GM10266 (cell line): ENCODE measurements around the gene SH3RF3.

Experiments used
- DNase-seq: peaks from one replicate; pipeline ENCODE4 v3.0.0; 2012; ENCODE audit errors: extremely low spot score
- TF ChIP-seq, protein P1 (sequence below): IDR thresholded peaks from 2 replicates; pipeline ENCODE4 v1.5.1; 2012; ENCODE audit warnings: mild to moderate bottlenecking, low read depth; ENCODE audit not compliant: control insufficient read depth, insufficient read depth; ENCODE audit errors: missing control alignments

Gene SH3RF3

GRCh38 chr2:109212836-109213563 lies 84.0 kb downstream of the SH3RF3 start:
- TF ChIP-seq, protein P1, sequence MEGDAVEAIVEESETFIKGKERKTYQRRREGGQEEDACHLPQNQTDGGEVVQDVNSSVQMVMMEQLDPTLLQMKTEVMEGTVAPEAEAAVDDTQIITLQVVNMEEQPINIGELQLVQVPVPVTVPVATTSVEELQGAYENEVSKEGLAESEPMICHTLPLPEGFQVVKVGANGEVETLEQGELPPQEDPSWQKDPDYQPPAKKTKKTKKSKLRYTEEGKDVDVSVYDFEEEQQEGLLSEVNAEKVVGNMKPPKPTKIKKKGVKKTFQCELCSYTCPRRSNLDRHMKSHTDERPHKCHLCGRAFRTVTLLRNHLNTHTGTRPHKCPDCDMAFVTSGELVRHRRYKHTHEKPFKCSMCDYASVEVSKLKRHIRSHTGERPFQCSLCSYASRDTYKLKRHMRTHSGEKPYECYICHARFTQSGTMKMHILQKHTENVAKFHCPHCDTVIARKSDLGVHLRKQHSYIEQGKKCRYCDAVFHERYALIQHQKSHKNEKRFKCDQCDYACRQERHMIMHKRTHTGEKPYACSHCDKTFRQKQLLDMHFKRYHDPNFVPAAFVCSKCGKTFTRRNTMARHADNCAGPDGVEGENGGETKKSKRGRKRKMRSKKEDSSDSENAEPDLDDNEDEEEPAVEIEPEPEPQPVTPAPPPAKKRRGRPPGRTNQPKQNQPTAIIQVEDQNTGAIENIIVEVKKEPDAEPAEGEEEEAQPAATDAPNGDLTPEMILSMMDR: no peak
- DNase-seq: no peak

- DNase-seq: peak; percentile 21
- TF ChIP-seq, protein P1: no peak
Measured at GRCh38 chr2:109213646-109214433, 84.8 kb downstream of the SH3RF3 start.

GRCh38 chr2:109214651-109215371 lies 85.8 kb downstream of the SH3RF3 start:
- TF ChIP-seq, protein P1: no peak
- no peak for DNase-seq

GRCh38 chr2:109215866-109216265 lies 86.9 kb downstream of the SH3RF3 start:
- TF ChIP-seq, protein P1: no peak
- DNase-seq: no peak

GRCh38 chr2:109216332-109216731 lies 87.3 kb downstream of the SH3RF3 start:
- TF ChIP-seq, protein P1: no peak
- DNase-seq: no peak

DNA sequence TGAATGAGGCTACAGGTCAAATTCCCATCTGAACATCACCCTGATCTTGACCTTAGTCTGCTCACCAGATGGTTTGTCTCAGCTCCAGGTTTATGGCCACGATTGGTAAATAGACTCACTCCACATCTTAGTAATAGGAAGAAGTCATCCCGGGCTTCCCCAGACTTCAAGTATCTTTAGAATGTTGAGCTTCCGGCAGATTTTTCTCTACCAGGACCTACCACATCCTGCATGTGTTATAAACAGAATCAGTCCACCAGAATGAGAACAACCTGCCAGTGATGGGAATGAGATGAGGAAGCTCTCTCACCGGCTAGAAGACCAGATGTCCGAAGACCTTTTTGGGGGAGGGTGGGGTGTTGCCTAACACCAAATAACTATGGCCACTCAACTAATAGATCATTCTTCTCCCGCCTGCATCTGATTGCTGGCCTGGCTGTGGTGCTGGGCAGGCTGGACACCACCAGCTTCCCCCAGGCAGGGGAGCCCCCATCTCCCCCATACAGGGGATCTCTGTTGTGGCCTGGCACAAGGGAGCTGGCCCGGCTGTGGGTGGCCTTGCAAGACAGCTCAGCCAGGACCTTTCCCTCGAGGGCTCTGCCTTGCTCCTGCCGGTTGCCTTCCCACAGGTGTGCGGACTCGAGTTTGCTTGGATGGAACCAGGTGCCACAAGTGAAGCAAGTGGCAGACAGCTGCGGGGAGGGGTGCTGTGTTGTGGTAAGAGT lies 88.5 kb downstream of the SH3RF3 start:
- TF ChIP-seq, protein P1: no peak
- no peak for DNase-seq
